ENCODE measurements around the gene DICER1.

Gene DICER1

GRCh38 chr14:95122621-95122945 is 34.7 kb downstream of the DICER1 start:
- no peak for DNase-seq (ENCODE audit: low spot score)

- no peak for DNase-seq (ENCODE audit: low spot score)
Measured at GRCh38 chr14:95121911-95122620, 35.3 kb downstream of the DICER1 start.

- DNase-seq (ENCODE audit: low spot score): no peak
Measured at GRCh38 chr14:95119336-95119735, 38.0 kb downstream of the DICER1 start.

- DNase-seq (ENCODE audit: low spot score): no peak
Measured at GRCh38 chr14:95117937-95118721, 39.2 kb downstream of the DICER1 start.

GRCh38 chr14:95113476-95113875 is 43.9 kb downstream of the DICER1 start:
- no peak for DNase-seq (ENCODE audit: low spot score)

GRCh38 chr14:95111507-95112164 is 45.7 kb downstream of the DICER1 start:
- no peak for DNase-seq (ENCODE audit: low spot score)

GRCh38 chr14:95110178-95110577 is 47.2 kb downstream of the DICER1 start:
- DNase-seq (ENCODE audit: low spot score): no peak

GRCh38 chr14:95107711-95108110 is 49.6 kb downstream of the DICER1 start:
- no peak for DNase-seq (ENCODE audit: low spot score)

GRCh38 chr14:95106971-95107370 is 50.4 kb downstream of the DICER1 start:
- DNase-seq (ENCODE audit: low spot score): no peak

- no peak for DNase-seq (ENCODE audit: low spot score)
Measured at GRCh38 chr14:95104911-95105310, 52.4 kb downstream of the DICER1 start.

GRCh38 chr14:95102680-95103044 is 54.7 kb downstream of the DICER1 start:
- DNase-seq (ENCODE audit: low spot score): no peak

- no peak for DNase-seq (ENCODE audit: low spot score)
Measured at GRCh38 chr14:95101736-95102679, 55.3 kb downstream of the DICER1 start.

GRCh38 chr14:95098984-95099599 is 58.2 kb downstream of the DICER1 start:
- peak; percentile 69 for DNase-seq (ENCODE audit: low spot score)

- DNase-seq (ENCODE audit: low spot score): peak; percentile 10
Measured at GRCh38 chr14:95097385-95097784, 59.9 kb downstream of the DICER1 start.

- DNase-seq (ENCODE audit: low spot score): no peak
Measured at GRCh38 chr14:95096476-95096875, 60.9 kb downstream of the DICER1 start.

GRCh38 chr14:95095996-95096395 is 61.3 kb downstream of the DICER1 start:
- DNase-seq (ENCODE audit: low spot score): no peak

- no peak for DNase-seq (ENCODE audit: low spot score)
Measured at GRCh38 chr14:95092723-95093122, 64.6 kb downstream of the DICER1 start.

GRCh38 chr14:95091581-95091980 is 65.7 kb downstream of the DICER1 start:
- DNase-seq (ENCODE audit: low spot score): no peak

GRCh38 chr14:95088665-95089064 is 68.7 kb downstream of the DICER1 start:
- DNase-seq (ENCODE audit: low spot score): no peak

- DNase-seq (ENCODE audit: low spot score): no peak
Measured at GRCh38 chr14:95087619-95088018, 69.7 kb downstream of the DICER1 start.

- DNase-seq (ENCODE audit: low spot score): no peak
Measured at GRCh38 chr14:95085321-95085720, 72.0 kb downstream of the DICER1 start.

- DNase-seq (ENCODE audit: low spot score): no peak
Measured at GRCh38 chr14:95078867-95079266, 78.5 kb downstream of the DICER1 start.

Data from AG08395 (cell line).